Glutamatergic neuron (in vitro differentiated cells): Measurements from ENCODE around the gene ADAMTS17. TPM values are rescaled to one million over a fixed set of nuclear protein-coding genes. Genes with fewer than 3 reads are reported as not detected.

Experiments
- DNase-seq: peaks from one replicate; pipeline ENCODE4 v3.0.0; 2022
- H3K27ac Mint-ChIP-seq: one replicate; pipeline ENCODE4 v1.8.0; 2020; ENCODE audit warnings: mild to moderate bottlenecking, mixed read lengths, inconsistent platforms; ENCODE audit not compliant: unreplicated experiment
- H3K27me3 Mint-ChIP-seq: one replicate; pipeline ENCODE4 v1.8.0; 2020; ENCODE audit warnings: mild to moderate bottlenecking, moderate library complexity, mixed read lengths, inconsistent platforms; ENCODE audit not compliant: unreplicated experiment
- H3K36me3 Mint-ChIP-seq: one replicate; pipeline ENCODE4 v1.8.0; 2020; ENCODE audit warnings: mild to moderate bottlenecking, mixed read lengths, inconsistent platforms; ENCODE audit not compliant: unreplicated experiment
- H3K4me1 Mint-ChIP-seq: one replicate; pipeline ENCODE4 v1.8.0; 2020; ENCODE audit warnings: mild to moderate bottlenecking, low read depth, mixed read lengths, inconsistent platforms; ENCODE audit not compliant: unreplicated experiment
- H3K4me3 Mint-ChIP-seq: one replicate; pipeline ENCODE4 v1.8.0; 2020; ENCODE audit warnings: mild to moderate bottlenecking, mixed read lengths, inconsistent platforms; ENCODE audit not compliant: unreplicated experiment
- H3K9me3 Mint-ChIP-seq: one replicate; pipeline ENCODE4 v1.8.0; 2020; ENCODE audit warnings: mild to moderate bottlenecking, moderate library complexity, mixed read lengths, inconsistent platforms; ENCODE audit not compliant: unreplicated experiment
- total RNA-seq: library from RNA; stranded (reverse); fragmentation: NEBNext Ultra II Directional; extraction: Animal tissue kit (Norgen Biotek cat#: 25700); gene quantifications from one replicate; pipeline ENCODE4 v1.2.1, GENCODE V29; 2021; ENCODE audit not compliant: unreplicated experiment
- TF ChIP-seq, protein P1 (sequence below): fragments of 200-600 bp; sonication (generic); IDR thresholded peaks from one replicate; pipeline ENCODE4 v1.5.0; 2021; ENCODE audit not compliant: partially characterized antibody, unreplicated experiment

ADAMTS17 gene
- total RNA-seq, 1 donor from 2014 or later = 6.8 TPM

DNA sequence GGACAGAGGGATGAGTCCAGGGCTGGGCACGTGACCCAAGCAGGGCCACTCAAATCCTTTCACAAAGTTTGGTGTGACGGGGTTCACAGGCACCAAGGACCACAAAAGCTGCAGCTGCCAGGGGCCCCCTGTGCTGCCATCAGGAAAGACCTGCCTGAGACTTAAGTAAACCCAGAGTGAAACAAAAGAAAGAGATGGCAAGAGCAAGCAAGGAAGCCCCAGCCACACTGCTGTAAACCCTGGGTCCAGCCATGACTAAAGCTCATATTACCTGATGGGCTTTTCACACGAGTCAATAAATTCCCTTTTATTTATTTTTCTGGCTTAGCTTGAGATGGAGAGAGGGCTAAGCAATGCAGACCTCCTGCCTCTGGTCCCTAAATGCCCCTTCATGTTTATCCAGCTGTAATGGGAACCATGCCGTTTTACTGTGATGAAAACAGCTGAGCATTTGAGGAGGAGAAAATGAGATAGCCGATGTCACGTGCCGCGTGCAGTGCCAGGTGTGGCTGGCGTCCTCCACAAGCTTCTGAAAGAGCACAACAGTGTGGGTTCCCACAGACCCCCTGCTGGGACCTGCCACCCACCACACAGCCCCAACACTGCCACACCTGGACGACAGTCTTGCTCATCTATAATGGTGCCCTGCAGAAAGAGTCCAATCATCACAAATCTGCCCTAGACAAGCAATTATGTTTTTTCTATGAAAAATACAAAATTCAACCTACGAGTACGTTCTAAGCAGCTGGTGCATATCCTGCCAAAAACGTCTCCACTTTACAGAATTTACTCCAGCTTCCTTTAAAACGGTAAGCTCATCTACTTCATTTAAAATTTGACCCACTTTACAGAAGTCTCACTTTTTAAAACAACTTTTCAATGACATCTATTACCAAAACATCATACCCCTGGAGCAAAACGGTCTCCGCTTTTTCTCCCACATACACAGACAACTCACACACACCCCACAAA lies 34.2 kb downstream of the ADAMTS17 start:
- peaks cover 9% of the 10 kb centered on the region for H3K9me3 Mint-ChIP-seq
- TF ChIP-seq, protein P1, sequence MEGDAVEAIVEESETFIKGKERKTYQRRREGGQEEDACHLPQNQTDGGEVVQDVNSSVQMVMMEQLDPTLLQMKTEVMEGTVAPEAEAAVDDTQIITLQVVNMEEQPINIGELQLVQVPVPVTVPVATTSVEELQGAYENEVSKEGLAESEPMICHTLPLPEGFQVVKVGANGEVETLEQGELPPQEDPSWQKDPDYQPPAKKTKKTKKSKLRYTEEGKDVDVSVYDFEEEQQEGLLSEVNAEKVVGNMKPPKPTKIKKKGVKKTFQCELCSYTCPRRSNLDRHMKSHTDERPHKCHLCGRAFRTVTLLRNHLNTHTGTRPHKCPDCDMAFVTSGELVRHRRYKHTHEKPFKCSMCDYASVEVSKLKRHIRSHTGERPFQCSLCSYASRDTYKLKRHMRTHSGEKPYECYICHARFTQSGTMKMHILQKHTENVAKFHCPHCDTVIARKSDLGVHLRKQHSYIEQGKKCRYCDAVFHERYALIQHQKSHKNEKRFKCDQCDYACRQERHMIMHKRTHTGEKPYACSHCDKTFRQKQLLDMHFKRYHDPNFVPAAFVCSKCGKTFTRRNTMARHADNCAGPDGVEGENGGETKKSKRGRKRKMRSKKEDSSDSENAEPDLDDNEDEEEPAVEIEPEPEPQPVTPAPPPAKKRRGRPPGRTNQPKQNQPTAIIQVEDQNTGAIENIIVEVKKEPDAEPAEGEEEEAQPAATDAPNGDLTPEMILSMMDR = no peak
- peaks cover 15% of the 10 kb centered on the region for H3K4me1 Mint-ChIP-seq
- peaks cover 7% of the 10 kb centered on the region for H3K36me3 Mint-ChIP-seq
- no peak overlapping the region for H3K27ac Mint-ChIP-seq
- DNase-seq = no peak
- H3K27me3 Mint-ChIP-seq = peaks cover 6% of the 10 kb centered on the region
- no peak overlapping the region for H3K4me3 Mint-ChIP-seq

DNA sequence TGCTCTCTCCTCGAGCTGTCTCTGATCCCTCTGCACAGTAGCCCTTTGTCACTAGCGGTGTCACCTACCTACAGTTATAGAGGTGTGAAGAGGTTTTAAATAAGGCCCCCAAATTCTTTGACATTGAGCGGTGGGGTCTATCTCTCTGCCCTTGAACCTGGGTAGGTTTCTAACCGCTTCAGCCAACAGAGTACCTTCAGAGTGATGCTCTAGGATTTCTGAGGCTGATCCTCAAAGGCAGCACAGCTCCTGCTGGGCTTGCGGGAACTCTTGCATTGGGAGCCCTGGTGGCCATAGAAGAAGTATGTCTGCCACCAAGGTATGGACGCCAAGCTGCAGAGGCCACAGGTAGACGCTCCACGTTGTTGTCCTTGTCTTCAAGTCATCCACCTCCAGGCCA lies 35.7 kb downstream of the ADAMTS17 start:
- Mint-ChIP-seq H3K36me3 (no peaks in the 10 kb centered on the region), H3K27me3 (peaks cover 6% of the 10 kb centered on the region), H3K9me3 (peaks cover 5% of the 10 kb centered on the region), H3K27ac (no peak overlapping the region), H3K4me1 (peaks cover 13% of the 10 kb centered on the region), H3K4me3 (no peak overlapping the region)
- DNase-seq = no peak
- TF ChIP-seq, protein P1 = no peak

DNA sequence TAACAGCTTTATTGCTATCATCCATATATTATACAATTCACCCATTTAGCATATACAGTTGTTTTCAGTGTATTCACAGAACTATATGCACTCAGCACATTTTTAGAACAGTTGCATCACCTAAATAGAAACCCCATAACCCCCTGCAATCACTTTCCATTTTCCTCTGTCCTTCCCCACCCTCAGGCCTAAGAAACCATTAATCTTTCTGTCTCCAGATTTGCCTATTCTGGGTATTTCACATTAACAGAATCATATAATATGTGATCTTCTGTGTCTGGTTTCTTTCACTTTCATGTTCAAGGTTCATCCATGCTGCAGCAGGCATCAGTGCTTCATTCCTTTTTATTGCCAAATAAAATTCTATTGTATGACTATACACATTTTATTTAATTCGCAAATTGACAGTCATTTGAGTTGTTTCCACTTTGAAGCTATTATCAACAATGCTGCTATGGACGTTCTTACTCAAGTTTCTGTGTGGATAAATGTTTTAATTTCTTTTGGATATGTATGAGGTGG lies 39.8 kb downstream of the ADAMTS17 start:
- no peak overlapping the region for H3K4me3 Mint-ChIP-seq
- TF ChIP-seq, protein P1 = no peak
- peaks cover 7% of the 10 kb centered on the region for H3K36me3 Mint-ChIP-seq
- no peak overlapping the region for H3K27ac Mint-ChIP-seq
- H3K9me3 Mint-ChIP-seq = peaks cover 8% of the 10 kb centered on the region
- no peak for DNase-seq
- no peaks in the 10 kb centered on the region for H3K27me3 Mint-ChIP-seq
- no peaks in the 10 kb centered on the region for H3K4me1 Mint-ChIP-seq

DNA sequence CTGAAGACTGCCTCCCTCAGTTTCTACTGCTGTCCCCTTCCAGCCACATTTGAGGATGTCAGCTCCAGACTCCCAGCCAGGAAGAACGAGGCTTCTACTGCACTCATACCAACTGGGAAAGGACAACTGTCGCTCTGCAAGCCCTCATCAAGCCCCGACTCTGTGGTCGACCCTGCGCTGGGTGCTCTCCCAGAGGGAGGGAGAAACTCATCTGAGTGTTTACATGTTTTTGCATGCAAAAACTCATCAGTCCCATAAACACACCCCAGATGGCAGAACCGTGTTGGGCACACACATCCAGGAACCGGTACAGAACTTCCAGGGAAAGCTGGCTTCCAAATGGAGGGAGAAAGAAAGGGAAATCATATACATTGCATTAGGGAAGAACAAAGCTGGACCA lies 43.5 kb downstream of the ADAMTS17 start:
- peaks cover 6% of the 10 kb centered on the region for H3K27me3 Mint-ChIP-seq
- DNase-seq = no peak
- no peaks in the 10 kb centered on the region for H3K4me1 Mint-ChIP-seq
- no peak overlapping the region for H3K27ac Mint-ChIP-seq
- TF ChIP-seq, protein P1 = no peak
- peaks cover 11% of the 10 kb centered on the region for H3K36me3 Mint-ChIP-seq
- H3K9me3 Mint-ChIP-seq = peaks cover 8% of the 10 kb centered on the region
- no peak overlapping the region for H3K4me3 Mint-ChIP-seq

DNA sequence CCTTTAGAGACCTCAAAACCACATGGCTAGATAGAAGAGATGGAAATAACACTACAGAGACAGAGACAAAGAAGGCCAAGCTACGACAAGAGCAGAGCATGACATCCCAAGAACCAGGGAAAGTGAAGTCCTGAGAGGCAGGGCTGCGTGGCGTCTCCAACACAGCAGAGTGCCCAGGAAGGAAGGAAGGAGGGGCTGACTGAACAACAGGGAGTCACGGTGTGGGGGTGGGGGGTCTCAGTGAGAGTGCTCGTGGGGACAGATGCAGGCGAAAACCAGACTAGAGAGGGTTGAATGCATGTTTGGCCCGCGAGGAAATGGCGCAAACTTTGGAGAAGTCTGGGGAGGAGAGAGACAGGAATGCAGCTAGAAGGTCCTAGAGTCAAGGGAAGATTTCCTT lies 44.0 kb downstream of the ADAMTS17 start:
- peaks cover 6% of the 10 kb centered on the region for H3K27me3 Mint-ChIP-seq
- TF ChIP-seq, protein P1 = no peak
- H3K4me3 Mint-ChIP-seq = no peak overlapping the region
- H3K27ac Mint-ChIP-seq = no peak overlapping the region
- DNase-seq = no peak
- peaks cover 7% of the 10 kb centered on the region for H3K9me3 Mint-ChIP-seq
- H3K36me3 Mint-ChIP-seq = peaks cover 11% of the 10 kb centered on the region
- no peaks in the 10 kb centered on the region for H3K4me1 Mint-ChIP-seq
